IMR-90 (cell line): ENCODE measurements around the gene AKAP13. TPM values are rescaled to one million over a fixed set of nuclear protein-coding genes. Genes with fewer than 3 reads are reported as not detected.

Experiments
- ATAC-seq: fragments of 200-7000 bp; cut with Tn5 transposase; 2 replicates; pipeline ENCODE4 v1.9.1; 2020; ENCODE audit warnings: low read depth, mild to moderate bottlenecking, moderate library complexity
- BruUV-seq: library from RNA; stranded (reverse); fragments of 400-500 nt; replicated peaks from 2 replicates; lab custom pipeline; 2021; lab: Mats Ljungman, UMichigan
- CTCF ChIA-PET: fragments of 300-600 bp; formaldehyde crosslinking; extraction: SDS; loops from one replicate; lab custom pipeline; 2021; ENCODE audit warnings: antibody characterized with exemption; lab: Yijun Ruan, JAX
- POLR2A ChIA-PET: fragments of 300-600 bp; sonication (Branson Sonifier 250); formaldehyde crosslinking; loops from one replicate; lab custom pipeline; 2022; ENCODE audit warnings: antibody characterized with exemption; ENCODE audit not compliant: unreplicated experiment; lab: Charles Lee
- DNase-seq: peaks from one replicate; pipeline ENCODE4 v3.0.0; 2013
- H2AFZ ChIP-seq: replicated peaks from 2 replicates; pipeline ENCODE3; 2013; ENCODE audit warnings: low read length, mild to moderate bottlenecking; ENCODE audit not compliant: poor library complexity
- H2AK5ac ChIP-seq: 2 replicates; pipeline ENCODE4 v1.6.1; 2013; ENCODE audit warnings: low read depth, low read length, inconsistent platforms
- H2AK9ac ChIP-seq: replicated peaks from 2 replicates; pipeline ENCODE3; 2013; ENCODE audit warnings: mild to moderate bottlenecking, low read depth, low read length, moderate library complexity; ENCODE audit not compliant: poor library complexity
- H2BK120ac ChIP-seq: 2 replicates; pipeline ENCODE4 v1.6.1; 2013; ENCODE audit warnings: low read depth, low read length, inconsistent platforms
- H2BK15ac ChIP-seq: 3 replicates; pipeline ENCODE4 v1.6.1; 2013; ENCODE audit warnings: low read depth, low read length, inconsistent platforms
- H2BK20ac ChIP-seq: 2 replicates; pipeline ENCODE4 v1.6.1; 2013; ENCODE audit warnings: low read depth, mild to moderate bottlenecking, inconsistent platforms, low read length, moderate library complexity
- H2BK5ac ChIP-seq: 2 replicates; pipeline ENCODE4 v1.6.1; 2013; ENCODE audit warnings: mild to moderate bottlenecking, low read depth, low read length, inconsistent platforms; ENCODE audit not compliant: poor library complexity, severe bottlenecking
- H3K14ac ChIP-seq: replicated peaks from 2 replicates; pipeline ENCODE4 v1.6.1; 2013; ENCODE audit warnings: low read depth, low read length, inconsistent platforms
- H3K18ac ChIP-seq: 2 replicates; pipeline ENCODE4 v1.6.1; 2013; ENCODE audit warnings: low read depth, low read length, control low read depth
- H3K23ac ChIP-seq: 2 replicates; pipeline ENCODE4 v1.6.1; 2013; ENCODE audit warnings: low read depth, low read length, inconsistent platforms
- H3K27ac ChIP-seq: 2 replicates; pipeline ENCODE4 v1.5.1; 2013; ENCODE audit warnings: mild to moderate bottlenecking, control low read depth, low read length; ENCODE audit not compliant: insufficient read depth
- H3K27me3 ChIP-seq: 2 replicates; pipeline ENCODE4 v1.6.1; 2013; ENCODE audit warnings: low read length; ENCODE audit not compliant: control insufficient read depth, insufficient read depth
- H3K36me3 ChIP-seq: 2 replicates; pipeline ENCODE4 v1.6.1; 2013; ENCODE audit warnings: low read length, mixed read lengths; ENCODE audit not compliant: control insufficient read depth, insufficient read depth
- H3K4ac ChIP-seq: 2 replicates; pipeline ENCODE4 v1.6.1; 2013; ENCODE audit warnings: low read depth, low read length, inconsistent platforms
- H3K4me1 ChIP-seq: 2 replicates; pipeline ENCODE4 v1.6.1; 2013; ENCODE audit warnings: low read length, mixed read lengths; ENCODE audit not compliant: control insufficient read depth, insufficient read depth
- H3K4me2 ChIP-seq: 2 replicates; pipeline ENCODE4 v1.6.1; 2013; ENCODE audit warnings: low read depth, mild to moderate bottlenecking, control low read depth, low read length, moderate library complexity
- H3K4me3 ChIP-seq: 2 replicates; pipeline ENCODE4 v1.5.1; 2013; ENCODE audit warnings: low read depth, mild to moderate bottlenecking, control low read depth, low read length, moderate library complexity; ENCODE audit not compliant: insufficient read depth
- H3K56ac ChIP-seq: 2 replicates; pipeline ENCODE4 v1.6.1; 2013; ENCODE audit warnings: low read length, inconsistent platforms; ENCODE audit not compliant: insufficient read depth; ENCODE audit errors: extremely low read depth
- H3K79me1 ChIP-seq, 2 experiments: 2 replicates each; pipeline ENCODE4 v1.6.1; 2013; ENCODE audit warnings: low read length in 2 of 2, inconsistent platforms in 1 of 2, low read depth in 1 of 2
- H3K9ac ChIP-seq: 2 replicates; pipeline ENCODE4 v1.6.1; 2013; ENCODE audit warnings: low read depth, low read length, control low read depth
- H3K9me1 ChIP-seq: 2 replicates; pipeline ENCODE4 v1.6.1; 2013; ENCODE audit warnings: low read length, inconsistent platforms; ENCODE audit not compliant: insufficient read depth
- H3K9me3 ChIP-seq: 2 replicates; pipeline ENCODE4 v1.6.1; 2013; ENCODE audit warnings: low read length; ENCODE audit not compliant: control insufficient read depth, insufficient read depth
- H4K20me1 ChIP-seq: 2 replicates; pipeline ENCODE4 v1.6.1; 2013; ENCODE audit warnings: low read length, inconsistent platforms; ENCODE audit not compliant: insufficient read depth
- H4K5ac ChIP-seq: 2 replicates; pipeline ENCODE4 v1.6.1; 2013; ENCODE audit warnings: mild to moderate bottlenecking, low read depth, low read length, control low read depth
- H4K8ac ChIP-seq, 2 experiments: 2 replicates each; pipeline ENCODE4 v1.6.1; 2013; ENCODE audit warnings: low read depth in 2 of 2, low read length in 2 of 2, control low read depth in 1 of 2, inconsistent platforms in 1 of 2
- H4K91ac ChIP-seq: 2 replicates; pipeline ENCODE4 v1.6.1; 2013; ENCODE audit warnings: low read depth, low read length, inconsistent platforms; ENCODE audit not compliant: insufficient read depth
- BHLHE40 ChIP-seq: fragments of 150-350 bp; IDR thresholded peaks from 2 replicates; pipeline ENCODE4 v1.6.1; 2016; ENCODE audit warnings: mild to moderate bottlenecking, low read depth, low read length
- CEBPB ChIP-seq: IDR thresholded peaks from 2 replicates; pipeline ENCODE4 v1.6.1; 2012; ENCODE audit warnings: low read depth, low read length, improper control_type of control experiment
- CHD1 ChIP-seq: IDR thresholded peaks from 2 replicates; pipeline ENCODE4 v1.6.1; 2012; ENCODE audit warnings: low read depth, low read length, improper control_type of control experiment
- MAFK ChIP-seq: IDR thresholded peaks from 2 replicates; pipeline ENCODE4 v1.6.1; 2012; ENCODE audit warnings: low read depth, low read length, improper control_type of control experiment
- MXI1 ChIP-seq: IDR thresholded peaks from 2 replicates; pipeline ENCODE4 v1.6.1; 2012; ENCODE audit warnings: low read depth, mild to moderate bottlenecking, low read length, moderate library complexity, borderline replicate concordance
- NFE2L2 ChIP-seq: fragments of 150-350 bp; IDR thresholded peaks from 2 replicates; pipeline ENCODE4 v1.6.1; 2016; ENCODE audit warnings: low read depth, mild to moderate bottlenecking, low read length
- POLR2A ChIP-seq: IDR thresholded peaks from 2 replicates; pipeline ENCODE4 v1.6.1; 2012; ENCODE audit warnings: mild to moderate bottlenecking, low read depth, low read length
- RAD21 ChIP-seq: IDR thresholded peaks from 2 replicates; pipeline ENCODE4 v1.6.1; 2012; ENCODE audit warnings: low read length, improper control_type of control experiment
- RCOR1 ChIP-seq: IDR thresholded peaks from 2 replicates; pipeline ENCODE4 v1.6.1; 2012; ENCODE audit warnings: mild to moderate bottlenecking, low read length, improper control_type of control experiment; ENCODE audit not compliant: insufficient replicate concordance
- SMC3 ChIP-seq: fragments of 150-350 bp; IDR thresholded peaks from 2 replicates; pipeline ENCODE4 v1.6.1; 2016; ENCODE audit warnings: low read depth, mild to moderate bottlenecking, antibody characterized with exemption, low read length, moderate library complexity
- WGBS, 2 experiments: methylation state at CpG; one replicate each; pipeline versions ENCODE4 v1.1.5 to v1.1.7; 2013; ENCODE audit warnings: missing lambda C conversion rate in 2 of 2; ENCODE audit not compliant: insufficient read length in 1 of 2; ENCODE audit errors: extremely low coverage in 2 of 2; 5-methylcytosine and 5-hydroxymethylcytosine counted together
- dilution Hi-C: fragments of 300-500 bp; cut with HindIII; formaldehyde crosslinking; loops from one replicate; pipeline ENCODE4 v1.14.3; 2018; ENCODE audit warnings: low sequenced_read_pairs; ENCODE audit not compliant: unreplicated experiment
- in situ Hi-C: fragments of 300-500 bp; cut with MboI; formaldehyde crosslinking; loops from 3 replicates; pipeline ENCODE4 v1.14.3; 2019; ENCODE audit warnings: low sequenced_read_pairs, inconsistent platforms, mixed read lengths
- intact Hi-C: fragments of 100-400 bp; cut with micrococcal nuclease; formaldehyde crosslinking; loops from 2 replicates; pipeline ENCODE4 v1.10.0; 2022
- polyA plus RNA-seq, 3 experiments: library from polyadenylated mRNA; depleted of rRNA; stranded (reverse); fragments of >200 nt; gene quantifications; 2 replicates each; pipeline ENCODE4 v1.2.3, GENCODE V29; 2012; ENCODE audit warnings: low replicate concordance in 1 of 3
- total RNA-seq: library from RNA; depleted of rRNA; stranded (reverse); fragments of >200 nt; gene quantifications from 2 replicates; pipeline ENCODE4 v1.2.3, GENCODE V29; 2012
- TF ChIP-seq, protein P1 (sequence below): conservative IDR thresholded peaks from 2 replicates; pipeline ENCODE4 v1.5.1; 2012; ENCODE audit warnings: mild to moderate bottlenecking, low read depth, low read length, improper control_type of control experiment
- TF ChIP-seq, protein P2 (sequence below): fragments of 150-350 bp; IDR thresholded peaks from 2 replicates; pipeline ENCODE4 v1.6.1; 2017; ENCODE audit warnings: mild to moderate bottlenecking, antibody characterized with exemption, low read length, low read depth
- TF ChIP-seq, protein P3 (sequence below): fragments of 150-350 bp; IDR thresholded peaks from 2 replicates; pipeline ENCODE4 v1.6.1; 2016; ENCODE audit warnings: low read depth, mild to moderate bottlenecking, low read length, moderate library complexity, borderline replicate concordance

AKAP13 gene
- total and polyA plus RNA-seq, 2 of the 4 experiments (the other 2 are of a cell fraction), result 10.4 to 46.4 TPM

DNA sequence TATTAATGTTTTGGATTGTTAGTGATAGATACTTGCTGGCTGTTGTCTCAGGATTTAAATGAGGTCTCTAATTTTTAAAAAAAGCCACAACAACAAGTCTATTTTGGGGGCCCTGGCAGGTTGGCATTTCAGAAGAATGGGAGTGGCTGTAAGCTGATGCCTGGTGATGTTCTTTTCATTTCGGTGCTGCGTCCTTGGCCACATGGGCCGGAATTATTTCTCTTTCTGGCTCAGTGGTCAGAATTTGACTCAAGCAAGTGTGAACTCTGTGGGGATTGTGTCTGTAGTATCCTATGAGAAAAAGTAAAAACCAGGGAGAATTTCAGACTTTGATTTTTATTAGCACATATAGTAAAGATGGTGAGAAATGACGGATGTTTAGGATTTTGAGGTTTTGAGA, 203.0 kb downstream of the AKAP13 start:
- no peak overlapping the region for H2AFZ ChIP-seq
- H4K20me1 ChIP-seq, result peaks cover 4% of the 10 kb centered on the region; the same call in 1 of the 2 replicates
- H3K56ac ChIP-seq, result no peak overlapping the region
- no peak overlapping the region for H2BK15ac ChIP-seq
- intact Hi-C loops (no loop called here), dilution Hi-C loops (no loop called here), in situ Hi-C loops (no loop called here)
- ATAC-seq (no peak), DNase-seq (no peak)
- H3K9me1 ChIP-seq, result peaks cover 12% of the 10 kb centered on the region
- H3K9me3 ChIP-seq, result no peaks in the 10 kb centered on the region
- no peak overlapping the region for H3K4ac ChIP-seq
- H3K14ac ChIP-seq, result no peak overlapping the region
- H3K79me1 ChIP-seq, result peaks cover 38 to 81% of the 10 kb centered on the region in 2 experiments
- peaks cover 7% of the 10 kb centered on the region for H3K4me1 ChIP-seq
- no peak overlapping the region for H2BK120ac ChIP-seq
- no peak overlapping the region for H3K23ac ChIP-seq
- no peak overlapping the region for H3K9ac ChIP-seq
- POLR2A ChIA-PET, result no interaction called here
- no peak overlapping the region for H4K8ac ChIP-seq
- H3K18ac ChIP-seq, result no peak overlapping the region
- no peaks in the 10 kb centered on the region for H3K27me3 ChIP-seq
- H2AK9ac ChIP-seq, result no peak overlapping the region
- H4K5ac ChIP-seq, result no peak overlapping the region
- H4K91ac ChIP-seq, result no peak overlapping the region
- no TSS peak for BruUV-seq
- H2BK20ac ChIP-seq, result no peak overlapping the region
- H3K4me2 ChIP-seq, result no peak overlapping the region
- CTCF ChIA-PET, result no interaction called here
- H3K4me3 ChIP-seq, result no peak overlapping the region
- H2AK5ac ChIP-seq, result no peak overlapping the region
- H3K27ac ChIP-seq, result no peak overlapping the region
- WGBS, 2 experiments, result 100% methylated on average over 1 of the region's 4 CpGs; no CpG with 5 or more reads in 1 of the 2 experiments
- TF ChIP-seq RCOR1, result no peak
- TF ChIP-seq, protein P1, sequence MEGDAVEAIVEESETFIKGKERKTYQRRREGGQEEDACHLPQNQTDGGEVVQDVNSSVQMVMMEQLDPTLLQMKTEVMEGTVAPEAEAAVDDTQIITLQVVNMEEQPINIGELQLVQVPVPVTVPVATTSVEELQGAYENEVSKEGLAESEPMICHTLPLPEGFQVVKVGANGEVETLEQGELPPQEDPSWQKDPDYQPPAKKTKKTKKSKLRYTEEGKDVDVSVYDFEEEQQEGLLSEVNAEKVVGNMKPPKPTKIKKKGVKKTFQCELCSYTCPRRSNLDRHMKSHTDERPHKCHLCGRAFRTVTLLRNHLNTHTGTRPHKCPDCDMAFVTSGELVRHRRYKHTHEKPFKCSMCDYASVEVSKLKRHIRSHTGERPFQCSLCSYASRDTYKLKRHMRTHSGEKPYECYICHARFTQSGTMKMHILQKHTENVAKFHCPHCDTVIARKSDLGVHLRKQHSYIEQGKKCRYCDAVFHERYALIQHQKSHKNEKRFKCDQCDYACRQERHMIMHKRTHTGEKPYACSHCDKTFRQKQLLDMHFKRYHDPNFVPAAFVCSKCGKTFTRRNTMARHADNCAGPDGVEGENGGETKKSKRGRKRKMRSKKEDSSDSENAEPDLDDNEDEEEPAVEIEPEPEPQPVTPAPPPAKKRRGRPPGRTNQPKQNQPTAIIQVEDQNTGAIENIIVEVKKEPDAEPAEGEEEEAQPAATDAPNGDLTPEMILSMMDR, result no peak
- TF ChIP-seq BHLHE40, result no peak
- no peak for TF ChIP-seq CEBPB
- TF ChIP-seq CHD1, result no peak
- no peak for TF ChIP-seq MAFK
- TF ChIP-seq RAD21, result no peak
- TF ChIP-seq MXI1, result no peak
- TF ChIP-seq, protein P2, sequence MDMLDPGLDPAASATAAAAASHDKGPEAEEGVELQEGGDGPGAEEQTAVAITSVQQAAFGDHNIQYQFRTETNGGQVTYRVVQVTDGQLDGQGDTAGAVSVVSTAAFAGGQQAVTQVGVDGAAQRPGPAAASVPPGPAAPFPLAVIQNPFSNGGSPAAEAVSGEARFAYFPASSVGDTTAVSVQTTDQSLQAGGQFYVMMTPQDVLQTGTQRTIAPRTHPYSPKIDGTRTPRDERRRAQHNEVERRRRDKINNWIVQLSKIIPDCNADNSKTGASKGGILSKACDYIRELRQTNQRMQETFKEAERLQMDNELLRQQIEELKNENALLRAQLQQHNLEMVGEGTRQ, result no peak
- no peak for TF ChIP-seq NFE2L2
- TF ChIP-seq SMC3, result no peak
- no peak for TF ChIP-seq POLR2A
- TF ChIP-seq, protein P3, sequence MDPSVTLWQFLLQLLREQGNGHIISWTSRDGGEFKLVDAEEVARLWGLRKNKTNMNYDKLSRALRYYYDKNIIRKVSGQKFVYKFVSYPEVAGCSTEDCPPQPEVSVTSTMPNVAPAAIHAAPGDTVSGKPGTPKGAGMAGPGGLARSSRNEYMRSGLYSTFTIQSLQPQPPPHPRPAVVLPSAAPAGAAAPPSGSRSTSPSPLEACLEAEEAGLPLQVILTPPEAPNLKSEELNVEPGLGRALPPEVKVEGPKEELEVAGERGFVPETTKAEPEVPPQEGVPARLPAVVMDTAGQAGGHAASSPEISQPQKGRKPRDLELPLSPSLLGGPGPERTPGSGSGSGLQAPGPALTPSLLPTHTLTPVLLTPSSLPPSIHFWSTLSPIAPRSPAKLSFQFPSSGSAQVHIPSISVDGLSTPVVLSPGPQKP, result no peak
- no peak overlapping the region for H2BK5ac ChIP-seq
- H3K36me3 ChIP-seq, result peaks cover 27% of the 10 kb centered on the region
